HG02970 (cell line): ENCODE data around the gene CRISP2.
"Not testable (repeated sequence)": the region's sequence is repeated elsewhere in the genome, so short reads cannot be mapped to it uniquely, and the experiment has no call there.

ENCODE experiments used
- ATAC-seq: cut with Tn5 transposase; IDR thresholded peaks from one replicate; pipeline ENCODE4 v1.9.1; 2021; ENCODE audit warnings: mild to moderate bottlenecking, moderate library complexity, moderate number of reproducible peaks; ENCODE audit not compliant: unreplicated experiment, low FRiP score

The CRISP2 gene, protein sequence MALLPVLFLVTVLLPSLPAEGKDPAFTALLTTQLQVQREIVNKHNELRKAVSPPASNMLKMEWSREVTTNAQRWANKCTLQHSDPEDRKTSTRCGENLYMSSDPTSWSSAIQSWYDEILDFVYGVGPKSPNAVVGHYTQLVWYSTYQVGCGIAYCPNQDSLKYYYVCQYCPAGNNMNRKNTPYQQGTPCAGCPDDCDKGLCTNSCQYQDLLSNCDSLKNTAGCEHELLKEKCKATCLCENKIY

DNA sequence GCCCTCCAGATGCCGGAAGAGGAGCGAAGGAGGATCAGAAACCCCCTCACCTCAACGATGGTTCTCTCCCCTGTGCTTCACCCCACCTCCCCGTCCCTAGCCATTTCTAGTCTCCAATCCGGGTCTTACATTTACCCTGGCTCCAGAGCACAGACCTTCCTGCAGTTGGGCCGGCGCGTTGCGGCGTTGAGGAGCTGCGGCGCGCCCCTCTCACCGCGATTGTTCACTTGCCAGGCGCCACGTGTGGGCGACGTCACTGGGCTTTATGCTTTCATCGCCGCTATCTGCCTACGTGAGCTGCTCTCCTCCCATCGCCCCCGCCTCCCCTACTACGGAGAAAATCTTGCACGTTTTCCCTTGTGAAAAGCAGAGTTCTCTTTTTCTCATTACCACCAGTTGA is at the start of gene CRISP2:
CRISP2 (minus strand) TSS at position 198 of the 400 bp plus-strand sequence. CDS start 4,347 bp downstream, outside the sequence.
- ATAC-seq: no peak

DNA sequence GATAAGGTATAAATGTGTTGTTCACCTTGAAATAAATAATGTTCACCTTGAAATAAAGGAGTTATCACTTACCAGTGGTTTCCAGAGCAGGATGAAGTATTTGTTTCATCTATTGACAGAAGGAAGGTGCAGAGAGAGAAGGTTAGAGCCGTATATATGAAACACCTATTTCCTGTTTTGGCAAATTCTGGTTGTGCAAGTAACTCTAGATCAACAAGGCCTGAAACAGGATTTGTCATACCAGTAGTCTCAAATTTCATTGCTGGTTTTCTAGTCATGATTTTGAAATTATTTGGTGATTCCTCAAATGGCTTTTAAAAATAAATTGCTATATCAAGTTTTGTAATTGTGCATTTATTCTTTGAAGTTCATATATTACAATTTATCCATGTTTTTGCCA is 30.9 kb upstream of the CRISP2 start, which contains the start of gene CRISP3:
CRISP3 (minus strand) TSS at position 130 of the 400 bp plus-strand sequence; CDS start at position 109, 21 bp downstream.
- ATAC-seq: no peak

DNA sequence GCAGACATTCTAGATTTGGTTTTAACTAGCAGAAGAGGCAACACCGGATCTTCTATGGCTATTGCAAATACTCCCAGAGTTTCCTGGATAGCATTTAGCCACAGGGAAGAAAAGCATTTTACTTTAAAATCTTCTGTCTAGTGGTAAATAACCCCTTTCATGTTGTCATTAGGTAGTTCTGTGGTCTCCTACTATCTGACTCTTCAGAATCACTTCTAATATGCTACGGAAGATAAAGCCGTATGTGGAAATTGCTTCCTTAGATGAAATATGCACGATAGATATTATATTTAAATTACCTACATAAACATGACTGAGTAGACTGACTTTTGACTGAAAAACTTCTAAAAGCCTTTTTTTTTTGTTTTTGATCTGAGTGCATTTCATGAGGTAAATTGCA is 30.1 kb upstream of the CRISP2 start:
- no peak for ATAC-seq

DNA sequence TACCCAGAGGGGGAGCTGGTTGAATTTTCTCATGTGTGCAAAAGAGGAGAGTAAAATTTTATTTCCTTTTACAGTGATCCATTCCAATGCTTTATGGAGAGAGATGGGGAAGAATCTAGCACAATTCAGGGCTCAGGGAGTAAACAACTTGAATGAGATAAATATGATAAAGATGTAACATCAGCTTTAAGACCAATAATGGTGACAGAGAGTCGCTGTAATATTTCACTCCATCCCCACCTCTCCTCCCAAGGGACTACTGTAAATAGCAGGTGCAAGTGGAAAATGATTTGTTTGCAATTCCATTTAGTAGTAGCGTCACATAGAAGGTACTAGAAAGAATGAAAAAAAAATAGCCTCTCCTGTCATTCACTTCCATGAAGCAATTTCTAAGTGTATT is 26.1 kb upstream of the CRISP2 start:
- no peak for ATAC-seq

DNA sequence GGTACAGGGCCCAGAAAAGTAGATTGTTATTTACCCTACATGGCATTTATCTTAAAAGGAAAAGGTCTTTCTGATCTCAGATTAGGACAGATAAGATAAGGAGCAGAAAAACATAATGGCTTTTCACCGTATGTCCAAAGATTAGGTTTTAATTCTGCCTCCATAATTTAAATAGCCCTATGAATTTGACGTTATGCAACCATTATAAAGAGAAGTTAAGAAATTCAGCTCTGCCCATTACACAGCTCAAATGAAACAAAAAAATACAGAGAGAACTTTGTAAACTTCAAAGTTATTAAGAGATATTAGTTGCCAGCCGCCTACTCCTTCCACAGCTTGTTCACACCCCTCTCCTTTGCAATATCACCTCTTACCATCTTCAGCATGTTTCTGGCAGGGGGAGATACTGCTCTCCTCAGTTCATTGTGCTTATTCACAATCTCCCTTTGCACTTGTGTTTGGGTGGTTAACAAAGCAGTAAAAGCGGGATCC is 22.7 kb upstream of the CRISP2 start:
- ATAC-seq: no peak

DNA sequence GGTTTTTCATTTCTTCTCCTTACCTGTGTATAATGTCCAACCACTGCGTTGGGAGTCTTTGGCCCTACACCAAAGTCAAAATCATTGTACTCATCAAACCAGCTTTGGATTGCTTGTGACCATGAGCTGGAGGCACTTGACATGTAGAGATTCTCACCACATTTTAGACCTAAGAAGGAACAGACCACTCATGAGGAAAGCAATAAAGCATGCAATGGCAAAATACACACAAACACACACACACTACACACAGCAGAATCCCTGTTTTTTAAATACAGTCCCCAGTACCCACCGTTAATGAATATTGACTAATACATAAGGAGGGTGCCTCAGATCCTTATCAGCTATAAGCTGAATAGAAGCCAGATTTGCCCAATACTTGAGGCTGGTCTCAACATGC is 20.3 kb upstream of the CRISP2 start:
- ATAC-seq: no peak

DNA sequence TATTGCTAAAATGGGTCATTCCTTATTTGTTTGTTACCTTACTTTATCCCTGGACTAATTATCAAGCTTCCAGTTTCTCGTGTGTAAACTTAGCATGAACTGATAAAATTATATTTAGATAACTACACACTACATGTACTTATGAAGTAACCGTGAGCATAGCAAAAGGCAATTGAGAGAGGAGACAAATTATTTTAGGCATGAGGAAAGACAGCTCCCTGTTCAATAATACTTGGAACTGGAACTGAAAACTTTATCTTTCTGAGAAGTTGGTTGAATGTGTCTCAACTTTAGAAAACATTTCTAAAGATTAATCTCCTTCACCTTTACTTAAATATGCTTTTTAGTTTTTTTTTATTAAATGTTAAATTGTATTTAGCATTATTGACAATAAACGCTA is 19.4 kb upstream of the CRISP2 start:
- ATAC-seq: no peak

DNA sequence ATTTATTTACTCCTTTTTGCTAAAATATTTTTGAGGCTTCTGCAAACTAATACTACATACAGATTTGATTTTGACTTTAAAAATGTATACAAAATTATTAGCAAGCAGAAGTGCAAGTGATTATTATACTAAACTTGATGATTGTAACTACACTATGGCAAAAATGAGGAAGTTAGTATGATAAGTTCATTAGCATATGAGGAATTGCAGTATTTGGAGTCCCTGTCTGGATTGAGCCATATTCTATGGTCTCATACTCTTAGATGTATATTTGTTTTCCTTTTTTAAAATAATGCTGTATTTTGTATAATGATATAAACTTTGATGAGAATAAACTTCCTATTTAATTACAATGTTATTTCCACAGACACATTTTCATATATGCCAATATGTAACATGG is 16.9 kb upstream of the CRISP2 start:
- ATAC-seq: no peak

DNA sequence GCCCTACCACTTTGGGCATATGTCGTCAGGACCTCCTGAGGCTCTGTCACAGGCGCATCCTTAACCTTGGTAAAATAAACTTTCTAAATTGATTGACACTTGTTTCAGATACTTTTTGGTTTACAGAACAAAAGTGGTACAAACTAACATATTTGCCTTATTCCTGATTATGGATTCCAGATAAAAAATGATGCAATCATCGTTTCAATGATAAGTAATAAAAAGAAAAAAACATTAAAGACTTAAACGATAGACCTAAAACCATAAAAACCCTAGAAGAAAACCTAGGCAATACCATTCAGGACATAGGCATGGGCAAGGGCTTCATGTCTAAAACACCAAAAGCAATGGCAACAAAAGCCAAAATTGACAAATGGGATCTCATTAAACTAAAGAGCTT is 10.6 kb upstream of the CRISP2 start:
- not testable (repeated sequence) for ATAC-seq

DNA sequence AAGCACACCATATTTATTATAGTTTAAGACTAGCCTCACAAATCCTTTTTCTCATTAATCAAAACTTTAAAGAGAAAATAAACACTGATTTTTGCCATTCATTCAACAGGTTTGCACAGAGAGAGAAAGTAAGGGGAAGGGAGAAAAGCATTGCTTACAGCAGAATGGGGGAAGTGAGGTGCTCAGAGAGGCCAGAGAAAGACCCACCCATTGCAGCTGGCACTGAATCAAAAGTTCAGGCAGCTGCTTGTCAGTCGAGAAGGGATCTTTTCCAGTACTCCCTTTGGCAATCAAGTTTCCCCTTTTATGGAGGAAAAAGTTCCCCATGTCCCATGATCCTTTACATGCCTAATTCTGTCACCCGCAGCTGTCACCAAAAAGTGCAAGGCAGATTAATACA is 8.0 kb upstream of the CRISP2 start:
- no peak for ATAC-seq

DNA sequence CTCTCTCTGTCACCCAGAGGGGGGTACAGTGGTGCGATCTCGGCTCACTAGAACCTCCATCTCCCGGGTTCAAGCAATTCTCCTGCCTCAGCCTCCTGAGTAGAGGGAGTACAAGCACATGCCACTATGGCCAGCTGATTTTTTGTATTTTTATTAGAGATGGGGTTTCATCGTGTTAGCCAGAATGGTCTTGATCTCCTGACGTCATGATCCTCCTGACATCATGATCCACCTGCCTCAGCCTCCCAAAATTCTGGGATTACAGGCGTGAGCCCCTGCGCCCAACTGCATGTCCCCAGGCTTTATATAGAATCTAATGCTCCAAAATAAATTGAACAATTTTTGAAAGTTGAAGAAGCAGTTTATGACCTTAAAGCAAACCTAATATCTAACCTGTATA is 7.0 kb upstream of the CRISP2 start:
- ATAC-seq: no peak

DNA sequence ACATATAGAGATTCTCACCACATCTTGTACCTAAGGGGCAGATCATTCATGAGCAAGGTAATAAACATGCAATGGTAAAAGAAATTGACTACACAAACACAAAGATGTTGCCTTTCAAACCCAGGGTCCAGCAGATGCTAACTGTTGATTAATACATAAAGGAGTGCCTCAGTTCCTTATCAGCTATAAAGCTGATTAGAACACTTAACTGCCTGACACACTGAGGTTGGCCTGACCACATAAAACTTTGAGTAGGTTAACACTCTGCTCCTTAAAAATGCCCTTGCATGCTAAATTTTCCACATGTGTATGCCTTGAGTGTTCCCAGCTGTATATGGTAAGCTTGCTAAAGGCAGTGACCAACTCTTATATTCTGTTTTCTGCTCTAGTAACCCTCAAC is 14.9 kb downstream of the CRISP2 start:
- ATAC-seq: no peak

DNA sequence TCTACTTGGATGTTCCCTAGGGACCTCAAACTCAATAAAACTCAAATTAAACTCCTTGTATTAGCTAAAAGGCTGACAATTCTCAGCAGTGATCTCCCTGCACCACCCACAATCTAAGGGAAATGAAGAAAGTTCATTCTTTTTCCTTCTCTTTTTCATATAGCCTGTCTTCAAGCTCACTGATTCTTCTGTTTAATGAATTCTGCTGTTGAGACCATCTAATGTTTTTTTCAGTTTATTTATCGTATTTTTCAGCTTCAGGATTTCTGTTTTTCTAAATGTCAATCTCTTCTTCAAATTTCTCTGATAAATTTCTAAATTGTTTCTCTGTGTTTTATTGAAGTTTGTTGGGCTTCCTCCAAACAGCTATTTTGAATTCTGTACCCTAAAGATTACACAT is 19.8 kb downstream of the CRISP2 start:
- ATAC-seq: no peak

DNA sequence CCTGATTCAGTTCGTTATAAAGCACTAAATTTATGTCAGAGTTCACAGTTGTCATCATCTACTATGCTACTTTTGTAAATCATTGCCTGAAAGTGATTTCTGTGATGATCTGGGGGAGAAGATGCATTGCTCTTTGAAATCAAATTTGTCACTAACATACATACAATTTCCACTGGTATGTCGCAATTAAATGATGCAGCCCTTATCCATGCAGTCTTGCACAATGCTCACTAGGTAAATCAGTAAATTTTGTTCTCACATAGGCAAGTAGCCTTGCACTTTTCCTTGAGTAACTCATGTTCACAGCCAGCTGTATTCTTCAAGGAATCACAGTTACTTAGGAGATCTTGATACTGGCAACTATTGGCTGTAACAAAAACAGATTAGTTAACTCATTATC is 20.8 kb downstream of the CRISP2 start:
- ATAC-seq: no peak

DNA sequence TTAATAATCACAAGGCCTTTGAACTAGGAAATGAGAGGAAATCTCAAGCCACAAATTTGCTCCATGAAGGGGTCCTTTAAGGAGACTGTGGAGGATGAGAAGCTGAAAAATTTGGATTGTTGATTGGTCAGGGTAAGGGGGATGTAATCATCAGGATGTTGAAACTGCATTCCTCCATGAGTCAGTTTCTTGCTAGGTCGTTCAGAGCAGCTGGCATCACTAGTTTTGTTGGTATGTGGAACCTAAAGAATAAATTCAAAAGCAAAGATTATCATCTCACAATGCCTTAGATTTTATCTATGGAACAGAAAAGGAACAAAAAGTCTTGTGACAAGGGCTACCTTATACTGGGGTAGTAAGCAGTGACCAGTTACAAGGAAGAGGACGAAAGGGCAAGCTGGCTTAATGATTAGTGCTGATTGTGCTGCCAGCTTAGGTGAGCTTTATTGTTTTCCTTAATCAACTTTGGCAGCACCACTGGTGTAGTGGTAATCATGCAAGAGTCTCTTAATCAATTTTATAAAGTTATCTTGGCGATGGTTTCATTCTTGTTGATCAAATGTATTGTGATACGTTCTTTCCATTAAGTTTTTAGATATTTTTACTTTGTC is 36.6 kb downstream of the CRISP2 start:
- no peak for ATAC-seq

DNA sequence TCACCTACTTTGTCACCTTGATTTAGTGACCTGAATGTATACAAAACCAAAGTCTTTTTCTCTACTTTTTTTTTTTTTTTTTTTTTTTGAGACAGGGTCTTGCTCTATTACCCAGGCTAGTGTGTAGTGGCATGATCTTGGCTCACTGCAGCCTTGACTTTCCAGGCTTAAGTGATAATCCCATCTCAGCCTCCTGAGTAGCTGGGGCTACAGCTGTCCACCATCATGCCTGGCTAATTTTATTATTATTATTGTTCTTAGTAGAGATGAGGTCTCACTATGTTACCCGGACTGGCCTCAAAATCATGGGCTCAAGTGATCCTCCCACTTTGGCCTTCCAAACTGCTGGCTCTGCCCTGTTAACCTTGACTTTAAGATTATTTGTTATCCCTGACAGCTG is 37.5 kb downstream of the CRISP2 start:
- no peak for ATAC-seq

DNA sequence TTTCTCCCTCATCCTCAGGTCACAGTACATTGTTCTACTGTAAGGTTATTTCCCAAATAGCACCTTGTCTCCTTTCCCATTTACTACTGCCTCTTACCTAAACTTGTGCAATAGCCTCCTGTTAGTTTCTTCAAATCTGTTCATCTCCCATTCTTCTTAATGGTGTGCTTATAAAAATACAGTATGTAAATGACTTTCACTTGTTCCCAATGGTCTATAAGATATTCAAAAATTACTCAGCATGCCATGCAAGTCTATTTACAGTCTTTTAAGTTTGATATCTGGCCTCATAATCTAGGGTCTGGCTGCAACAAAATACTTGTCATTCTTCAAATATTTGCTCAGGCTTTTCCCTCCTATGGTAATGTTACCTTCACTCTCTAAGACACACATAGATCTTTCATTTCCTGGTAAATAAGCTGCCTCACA is 45.2 kb downstream of the CRISP2 start:
- no peak for ATAC-seq

DNA sequence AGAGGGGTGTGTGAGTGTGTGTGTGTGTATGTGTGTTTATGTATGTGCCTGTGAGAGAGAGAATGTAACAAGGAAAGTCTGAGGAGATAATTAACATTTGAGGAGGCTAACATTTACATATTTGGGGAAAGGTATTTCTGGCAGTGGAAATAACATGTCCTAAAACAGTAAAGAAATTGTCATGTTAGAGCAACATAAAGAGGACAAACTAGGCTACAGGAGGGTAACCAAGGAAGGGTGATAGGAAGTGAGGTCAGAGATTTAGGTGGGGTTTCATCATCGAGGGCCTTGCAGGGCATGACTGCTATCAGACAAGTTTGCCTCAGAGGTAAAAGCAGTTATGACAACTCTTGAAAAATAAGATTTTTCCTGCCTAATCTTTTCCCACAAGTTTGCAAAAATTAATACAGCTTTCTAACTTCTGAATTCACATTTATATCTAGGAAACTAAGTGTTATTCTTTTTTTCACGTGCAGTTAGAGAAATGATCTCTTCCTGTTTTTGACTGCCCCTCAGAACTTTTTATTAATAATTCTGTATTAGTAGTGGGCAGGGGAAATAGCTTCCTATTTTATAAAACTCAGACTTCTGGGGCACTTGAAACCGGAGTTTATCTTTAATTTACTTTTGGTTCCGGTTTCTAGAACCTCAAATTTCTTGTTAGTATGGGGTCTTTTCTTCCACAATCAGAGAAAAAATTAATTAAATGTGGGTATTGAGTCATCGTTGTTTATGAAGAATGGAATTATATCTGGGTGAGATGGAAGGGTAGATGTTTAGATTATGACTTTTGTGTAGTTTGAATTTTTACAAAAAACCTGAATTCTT is 46.2 kb downstream of the CRISP2 start:
- no peak for ATAC-seq

DNA sequence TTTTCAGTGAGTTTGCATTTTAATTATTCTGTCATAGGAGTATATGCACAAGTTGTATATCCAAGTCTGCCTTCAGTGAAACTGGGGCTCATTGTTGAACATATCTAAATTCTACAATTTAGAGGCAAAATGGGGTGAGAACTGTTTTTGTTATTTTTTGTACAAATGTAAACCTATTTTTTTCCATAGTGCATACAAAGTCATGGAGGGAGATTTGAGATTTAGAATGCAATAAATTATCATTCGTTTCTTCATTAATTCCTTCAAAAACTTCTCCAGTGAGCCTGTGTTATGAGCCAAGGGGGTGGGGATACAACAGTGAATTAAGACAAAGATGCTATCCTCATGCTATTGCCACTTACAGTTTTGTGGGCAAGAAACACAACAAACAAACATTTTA is 46.9 kb downstream of the CRISP2 start:
- no peak for ATAC-seq

DNA sequence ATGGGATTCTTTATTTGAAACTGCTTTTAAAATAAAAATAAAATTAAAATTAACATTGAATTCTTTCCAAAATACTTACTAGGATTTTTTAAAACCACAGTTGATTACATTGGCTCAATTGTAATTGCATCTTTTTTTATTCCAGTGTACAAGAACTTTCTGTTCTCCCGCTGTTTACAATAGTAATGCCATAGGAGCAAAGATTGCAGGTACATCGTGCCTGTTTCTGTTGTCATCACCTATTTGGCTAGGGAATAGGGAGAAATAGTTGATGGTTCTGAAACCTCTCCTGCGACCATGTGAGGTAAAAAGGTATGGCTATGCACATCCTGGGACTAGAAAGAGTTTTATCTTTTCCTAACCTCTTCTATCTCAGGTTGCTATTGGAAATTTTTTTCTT is 48.5 kb downstream of the CRISP2 start:
- no peak for ATAC-seq

DNA sequence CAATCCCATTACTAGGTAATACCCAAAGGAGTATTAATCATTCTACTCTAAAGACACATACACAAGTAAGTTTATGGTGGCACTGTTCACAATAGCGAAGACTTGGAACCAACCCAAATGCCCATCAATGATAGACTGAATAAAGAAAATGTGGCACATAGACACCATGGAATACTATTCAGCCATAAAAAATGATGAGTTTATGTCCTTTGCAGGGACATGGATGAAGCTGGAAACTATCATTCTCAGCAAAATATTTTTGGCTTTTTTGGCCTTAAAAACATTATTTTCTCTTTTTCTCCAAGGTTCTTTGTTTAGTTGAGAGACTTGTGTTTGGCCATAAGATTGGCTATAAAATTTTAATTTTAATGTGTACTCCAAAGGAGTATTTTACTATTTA is 49.3 kb downstream of the CRISP2 start:
- not testable (repeated sequence) for ATAC-seq
